ENCODE results near the gene FBXL20.

FBXL20 gene

DNA sequence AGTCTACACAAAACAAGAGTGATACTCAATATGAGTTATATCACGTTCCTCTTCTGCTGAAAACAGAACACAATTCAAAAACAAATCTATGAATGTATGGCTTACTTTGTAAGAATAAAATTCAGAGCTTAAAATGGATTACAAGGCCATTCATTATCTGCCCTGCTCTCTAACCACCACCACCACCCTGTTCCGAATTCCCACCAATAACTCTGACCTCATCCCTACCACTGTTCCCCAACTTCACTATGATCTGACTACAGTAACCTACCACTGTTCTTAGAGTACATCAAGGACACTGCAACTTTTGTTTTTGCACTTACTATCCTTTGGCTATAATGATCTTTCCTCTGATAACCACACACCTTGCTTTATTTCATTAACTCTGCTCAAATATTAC is 21.3 kb downstream of the FBXL20 start:
- TF ChIP-seq SIN3A (IDR thresholded peaks at IDR 0.05; ENCODE audit: borderline replicate concordance, insufficient read depth, low read length) (no peak), POLR2AphosphoS5 (IDR thresholded peaks at IDR 0.05; ENCODE audit: low read depth, low read length) (no peak), FOXP2 (optimal IDR thresholded peaks at IDR 0.05; ENCODE audit: borderline replicate concordance, extremely low read depth, extremely low read length, insufficient read depth) (no peak), TAF1 (IDR thresholded peaks at IDR 0.05; ENCODE audit: borderline replicate concordance, insufficient read depth, low read length) (no peak)
- TF ChIP-seq, protein P1, sequence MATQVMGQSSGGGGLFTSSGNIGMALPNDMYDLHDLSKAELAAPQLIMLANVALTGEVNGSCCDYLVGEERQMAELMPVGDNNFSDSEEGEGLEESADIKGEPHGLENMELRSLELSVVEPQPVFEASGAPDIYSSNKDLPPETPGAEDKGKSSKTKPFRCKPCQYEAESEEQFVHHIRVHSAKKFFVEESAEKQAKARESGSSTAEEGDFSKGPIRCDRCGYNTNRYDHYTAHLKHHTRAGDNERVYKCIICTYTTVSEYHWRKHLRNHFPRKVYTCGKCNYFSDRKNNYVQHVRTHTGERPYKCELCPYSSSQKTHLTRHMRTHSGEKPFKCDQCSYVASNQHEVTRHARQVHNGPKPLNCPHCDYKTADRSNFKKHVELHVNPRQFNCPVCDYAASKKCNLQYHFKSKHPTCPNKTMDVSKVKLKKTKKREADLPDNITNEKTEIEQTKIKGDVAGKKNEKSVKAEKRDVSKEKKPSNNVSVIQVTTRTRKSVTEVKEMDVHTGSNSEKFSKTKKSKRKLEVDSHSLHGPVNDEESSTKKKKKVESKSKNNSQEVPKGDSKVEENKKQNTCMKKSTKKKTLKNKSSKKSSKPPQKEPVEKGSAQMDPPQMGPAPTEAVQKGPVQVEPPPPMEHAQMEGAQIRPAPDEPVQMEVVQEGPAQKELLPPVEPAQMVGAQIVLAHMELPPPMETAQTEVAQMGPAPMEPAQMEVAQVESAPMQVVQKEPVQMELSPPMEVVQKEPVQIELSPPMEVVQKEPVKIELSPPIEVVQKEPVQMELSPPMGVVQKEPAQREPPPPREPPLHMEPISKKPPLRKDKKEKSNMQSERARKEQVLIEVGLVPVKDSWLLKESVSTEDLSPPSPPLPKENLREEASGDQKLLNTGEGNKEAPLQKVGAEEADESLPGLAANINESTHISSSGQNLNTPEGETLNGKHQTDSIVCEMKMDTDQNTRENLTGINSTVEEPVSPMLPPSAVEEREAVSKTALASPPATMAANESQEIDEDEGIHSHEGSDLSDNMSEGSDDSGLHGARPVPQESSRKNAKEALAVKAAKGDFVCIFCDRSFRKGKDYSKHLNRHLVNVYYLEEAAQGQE (IDR thresholded peaks at IDR 0.05; ENCODE audit: insufficient read depth in 1 of 2, low read depth in 2 of 2, low read length in 2 of 2), result no peak

GRCh38 chr17:39376434-39376833 is 25.0 kb downstream of the FBXL20 start:
- TF ChIP-seq TAF1 (IDR thresholded peaks at IDR 0.05; ENCODE audit: borderline replicate concordance, insufficient read depth, low read length), result no peak
- TF ChIP-seq SIN3A (IDR thresholded peaks at IDR 0.05; ENCODE audit: borderline replicate concordance, insufficient read depth, low read length), result no peak
- TF ChIP-seq, protein P1 (IDR thresholded peaks at IDR 0.05; ENCODE audit: insufficient read depth in 1 of 2, low read depth in 2 of 2, low read length in 2 of 2), result no peak
- TF ChIP-seq POLR2AphosphoS5 (IDR thresholded peaks at IDR 0.05; ENCODE audit: low read depth, low read length), result no peak
- TF ChIP-seq FOXP2 (optimal IDR thresholded peaks at IDR 0.05; ENCODE audit: borderline replicate concordance, extremely low read depth, extremely low read length, insufficient read depth), result no peak

DNA sequence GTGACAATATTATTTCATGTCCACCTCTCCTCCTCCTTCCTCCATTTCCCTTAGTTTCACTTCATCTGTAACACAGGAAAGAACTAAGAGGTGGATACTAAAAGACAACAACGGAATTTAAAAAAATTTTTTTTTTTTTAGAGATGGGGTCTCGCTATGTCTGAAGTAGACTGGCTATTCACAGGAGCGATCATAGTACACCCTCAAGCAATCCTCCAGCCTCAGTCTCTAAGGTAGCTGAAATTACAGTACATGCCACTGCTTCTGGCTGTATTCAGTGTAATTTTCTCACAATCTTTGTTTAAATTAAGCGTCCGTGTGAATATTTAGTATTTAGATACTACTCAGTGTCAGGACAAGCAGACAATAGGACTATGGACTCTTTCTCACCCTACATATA is 35.6 kb downstream of the FBXL20 start:
- TF ChIP-seq FOXP2 (optimal IDR thresholded peaks at IDR 0.05; ENCODE audit: borderline replicate concordance, extremely low read depth, extremely low read length, insufficient read depth) (no peak), SIN3A (IDR thresholded peaks at IDR 0.05; ENCODE audit: borderline replicate concordance, insufficient read depth, low read length) (no peak), TAF1 (IDR thresholded peaks at IDR 0.05; ENCODE audit: borderline replicate concordance, insufficient read depth, low read length) (no peak), POLR2AphosphoS5 (IDR thresholded peaks at IDR 0.05; ENCODE audit: low read depth, low read length) (no peak)
- TF ChIP-seq, protein P1 (IDR thresholded peaks at IDR 0.05; ENCODE audit: insufficient read depth in 1 of 2, low read depth in 2 of 2, low read length in 2 of 2), result no peak

DNA sequence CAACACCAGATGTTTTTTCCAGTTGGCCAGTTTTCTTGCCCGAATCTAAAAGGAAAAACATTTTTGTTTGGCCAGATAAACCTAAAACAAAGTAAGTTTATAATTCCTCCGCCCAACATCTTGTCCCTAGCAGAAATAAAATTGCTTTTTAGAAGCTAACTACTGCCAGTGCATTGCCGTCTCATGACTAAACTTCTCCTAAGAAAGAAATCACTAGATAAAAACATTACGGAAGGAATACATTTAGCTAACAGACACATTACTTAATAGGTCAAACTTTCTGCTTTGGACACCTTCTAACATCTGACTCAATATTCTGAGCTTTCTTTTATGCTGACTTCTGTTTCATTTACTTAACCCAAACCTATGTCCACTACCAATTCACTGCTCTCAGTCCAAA is 36.2 kb downstream of the FBXL20 start:
- TF ChIP-seq, protein P1 (IDR thresholded peaks at IDR 0.05; ENCODE audit: insufficient read depth in 1 of 2, low read depth in 2 of 2, low read length in 2 of 2), result no peak
- TF ChIP-seq FOXP2 (optimal IDR thresholded peaks at IDR 0.05; ENCODE audit: borderline replicate concordance, extremely low read depth, extremely low read length, insufficient read depth), result no peak
- no peak for TF ChIP-seq TAF1 (IDR thresholded peaks at IDR 0.05; ENCODE audit: borderline replicate concordance, insufficient read depth, low read length)
- no peak for TF ChIP-seq SIN3A (IDR thresholded peaks at IDR 0.05; ENCODE audit: borderline replicate concordance, insufficient read depth, low read length)
- no peak for TF ChIP-seq POLR2AphosphoS5 (IDR thresholded peaks at IDR 0.05; ENCODE audit: low read depth, low read length)

Data from PFSK-1 (cell line).